Measurements from ENCODE around the gene DNM2.

The DNM2 gene

DNA sequence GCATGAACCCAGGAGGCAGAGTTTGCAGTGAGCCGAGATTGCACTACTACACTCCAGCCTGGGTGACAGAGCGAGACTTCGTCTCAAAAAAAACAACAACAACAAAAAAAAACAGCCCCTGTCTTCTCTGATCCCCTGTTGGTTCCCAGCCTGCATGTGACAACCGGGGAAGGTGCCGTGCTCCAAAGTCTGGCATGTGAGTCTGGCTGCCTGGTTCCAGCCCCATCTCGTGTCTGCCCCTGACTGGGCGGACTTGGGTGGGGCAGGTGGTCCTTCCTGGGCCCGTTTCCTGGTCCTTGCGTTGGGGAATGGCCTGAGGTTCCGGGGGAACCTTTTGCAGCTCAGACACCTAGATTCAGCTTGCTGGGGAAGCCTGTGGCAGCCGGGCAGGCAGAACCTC is 50.5 kb downstream of the DNM2 start:
- POLR2A ChIA-PET: interaction anchor here (2.0 kb wide), 1 partner anchor 50 kb away, joined by 6 read pairs; no protein-coding TSS in a partner anchor
- CTCF ChIA-PET: no interaction called here
- TF ChIP-seq TARDBP (IDR thresholded peaks at IDR 0.05) (no peak), FOXM1 (IDR thresholded peaks at IDR 0.05; ENCODE audit: borderline replicate concordance) (no peak), SUZ12 (IDR thresholded peaks at IDR 0.05) (no peak), FOXA1 (IDR thresholded peaks at IDR 0.05) (no peak), FOXK2 (IDR thresholded peaks at IDR 0.05) (no peak), SP1 (IDR thresholded peaks at IDR 0.05) (no peak), ELF4 (IDR thresholded peaks at IDR 0.05) (no peak), ARNT (IDR thresholded peaks at IDR 0.05) (no peak), BHLHE40 (IDR thresholded peaks at IDR 0.05; ENCODE audit: borderline replicate concordance) (no peak), L3MBTL2 (conservative IDR thresholded peaks at IDR 0.05) (no peak), NFRKB (IDR thresholded peaks at IDR 0.05) (no peak), HDGF (IDR thresholded peaks at IDR 0.05; ENCODE audit: borderline replicate concordance) (no peak), LEF1 (IDR thresholded peaks at IDR 0.05; ENCODE audit: borderline replicate concordance) (no peak)
- TF ChIP-seq, protein P1, sequence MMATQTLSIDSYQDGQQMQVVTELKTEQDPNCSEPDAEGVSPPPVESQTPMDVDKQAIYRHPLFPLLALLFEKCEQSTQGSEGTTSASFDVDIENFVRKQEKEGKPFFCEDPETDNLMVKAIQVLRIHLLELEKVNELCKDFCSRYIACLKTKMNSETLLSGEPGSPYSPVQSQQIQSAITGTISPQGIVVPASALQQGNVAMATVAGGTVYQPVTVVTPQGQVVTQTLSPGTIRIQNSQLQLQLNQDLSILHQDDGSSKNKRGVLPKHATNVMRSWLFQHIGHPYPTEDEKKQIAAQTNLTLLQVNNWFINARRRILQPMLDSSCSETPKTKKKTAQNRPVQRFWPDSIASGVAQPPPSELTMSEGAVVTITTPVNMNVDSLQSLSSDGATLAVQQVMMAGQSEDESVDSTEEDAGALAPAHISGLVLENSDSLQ (IDR thresholded peaks at IDR 0.05): no peak
- DNase-seq (ENCODE audit: extremely low spot score): no peak

- no peak for TF ChIP-seq CTBP1 (IDR thresholded peaks at IDR 0.05; ENCODE audit: borderline replicate concordance)
- TF ChIP-seq, protein P1 (IDR thresholded peaks at IDR 0.05): no peak
- TF ChIP-seq ELF4 (IDR thresholded peaks at IDR 0.05): no peak
- TF ChIP-seq FOXM1 (IDR thresholded peaks at IDR 0.05; ENCODE audit: borderline replicate concordance): no peak
- TF ChIP-seq NFRKB (IDR thresholded peaks at IDR 0.05): no peak
- no peak for TF ChIP-seq ARNT (IDR thresholded peaks at IDR 0.05)
- no peak for TF ChIP-seq TARDBP (IDR thresholded peaks at IDR 0.05)
- no peak for TF ChIP-seq ZNF384 (IDR thresholded peaks at IDR 0.05)
- no peak for TF ChIP-seq SP1 (IDR thresholded peaks at IDR 0.05)
- no peak for TF ChIP-seq SUZ12 (IDR thresholded peaks at IDR 0.05)
- TF ChIP-seq BHLHE40 (IDR thresholded peaks at IDR 0.05; ENCODE audit: borderline replicate concordance): no peak
- TF ChIP-seq FOXA1 (IDR thresholded peaks at IDR 0.05): no peak
- TF ChIP-seq L3MBTL2 (conservative IDR thresholded peaks at IDR 0.05): no peak
- no peak for TF ChIP-seq HDGF (IDR thresholded peaks at IDR 0.05; ENCODE audit: borderline replicate concordance)
- no peak for TF ChIP-seq LEF1 (IDR thresholded peaks at IDR 0.05; ENCODE audit: borderline replicate concordance)
- TF ChIP-seq FOXK2 (IDR thresholded peaks at IDR 0.05): no peak
- DNase-seq (ENCODE audit: extremely low spot score): no peak
- POLR2A ChIA-PET: interaction anchor here (2.0 to 2.4 kb wide), 2 partner anchors 50 to 52 kb away, joined by 6 to 10 read pairs; partner anchors contain the start of gene DNM2
- CTCF ChIA-PET: interaction anchor here (1.0 kb wide), 1 partner anchor 10 kb away, joined by 6 read pairs; no protein-coding TSS in a partner anchor
These were observed 51.1 kb downstream of the DNM2 start for GRCh38 chr19:10768936-10769335.

DNA sequence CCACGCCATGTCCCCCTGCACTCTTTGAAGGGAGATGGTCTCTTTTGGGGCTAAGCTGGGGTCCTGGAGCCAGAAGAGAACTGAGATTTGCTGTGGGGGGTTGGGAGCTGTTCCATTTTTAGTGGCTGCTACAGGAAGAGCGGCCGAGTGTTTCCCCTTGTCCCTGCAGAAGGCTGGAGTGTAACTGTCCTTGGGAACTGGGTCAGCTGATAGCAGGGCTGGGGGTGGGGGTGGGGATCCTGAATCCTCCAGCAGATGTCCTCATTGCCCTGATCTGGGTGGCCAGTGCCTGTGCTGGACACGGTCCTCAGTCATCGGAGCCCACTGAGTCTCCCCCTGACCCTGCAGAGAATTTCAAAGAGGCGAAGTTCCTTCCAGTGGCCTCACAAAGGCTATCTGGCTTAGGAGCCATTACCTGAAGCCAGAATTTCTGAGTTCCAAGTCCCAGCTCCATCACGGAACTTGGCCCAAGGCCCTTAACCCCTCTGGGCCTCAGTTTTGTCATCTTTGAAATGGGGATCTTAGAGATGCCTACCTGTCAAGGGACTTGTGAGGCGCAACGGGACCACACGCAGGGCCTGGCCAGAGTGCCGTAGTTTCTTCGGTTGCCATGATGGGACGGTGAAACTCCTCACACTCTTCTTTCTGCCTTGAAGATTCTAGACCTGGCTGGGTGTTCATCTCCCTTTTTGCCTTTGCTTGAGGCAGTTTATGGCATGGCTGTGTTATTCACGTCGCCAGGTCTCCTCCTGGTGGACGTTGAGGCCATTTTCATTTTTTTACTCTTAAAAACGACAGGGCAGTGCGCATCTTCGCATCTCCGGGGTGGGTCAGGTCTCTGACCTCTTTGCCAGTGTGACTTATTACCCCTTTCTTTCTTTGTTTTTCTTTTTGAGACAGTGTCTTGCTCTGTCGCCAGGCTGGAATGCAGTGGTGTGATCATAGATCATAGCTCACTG is 51.9 kb downstream of the DNM2 start:
- ChIA-PET POLR2A (interaction anchor here (2.0 to 2.4 kb wide), 2 partner anchors 51 to 52 kb away, joined by 6 to 10 read pairs; partner anchors contain the start of gene DNM2), CTCF (interaction anchor here (0.6 to 1.1 kb wide), 3 partner anchors 9 to 1794 kb away, joined by 3 to 6 read pairs (median 4); partner anchors contain the start of gene DNM2)
- no peak for DNase-seq (ENCODE audit: extremely low spot score)
- no peak for TF ChIP-seq FOXA1 (IDR thresholded peaks at IDR 0.05)
- TF ChIP-seq, protein P1 (IDR thresholded peaks at IDR 0.05): no peak
- TF ChIP-seq TARDBP (IDR thresholded peaks at IDR 0.05): no peak
- TF ChIP-seq SP1 (IDR thresholded peaks at IDR 0.05): no peak
- no peak for TF ChIP-seq LEF1 (IDR thresholded peaks at IDR 0.05; ENCODE audit: borderline replicate concordance)
- TF ChIP-seq L3MBTL2 (conservative IDR thresholded peaks at IDR 0.05): no peak
- no peak for TF ChIP-seq ZNF384 (IDR thresholded peaks at IDR 0.05)
- TF ChIP-seq BHLHE40 (IDR thresholded peaks at IDR 0.05; ENCODE audit: borderline replicate concordance): no peak
- TF ChIP-seq FOXM1 (IDR thresholded peaks at IDR 0.05; ENCODE audit: borderline replicate concordance): no peak
- TF ChIP-seq NFRKB (IDR thresholded peaks at IDR 0.05): no peak
- TF ChIP-seq SUZ12 (IDR thresholded peaks at IDR 0.05): no peak
- no peak for TF ChIP-seq FOXK2 (IDR thresholded peaks at IDR 0.05)
- no peak for TF ChIP-seq HDGF (IDR thresholded peaks at IDR 0.05; ENCODE audit: borderline replicate concordance)
- no peak for TF ChIP-seq CTBP1 (IDR thresholded peaks at IDR 0.05; ENCODE audit: borderline replicate concordance)
- no peak for TF ChIP-seq ELF4 (IDR thresholded peaks at IDR 0.05)
- TF ChIP-seq ARNT (IDR thresholded peaks at IDR 0.05): no peak

GRCh38 chr19:10773969-10774368 is 56.1 kb downstream of the DNM2 start:
- POLR2A ChIA-PET: no interaction called here
- no peak for TF ChIP-seq CTBP1 (IDR thresholded peaks at IDR 0.05; ENCODE audit: borderline replicate concordance)
- no peak for TF ChIP-seq ZNF384 (IDR thresholded peaks at IDR 0.05)
- TF ChIP-seq BHLHE40 (IDR thresholded peaks at IDR 0.05; ENCODE audit: borderline replicate concordance): no peak
- TF ChIP-seq NFRKB (IDR thresholded peaks at IDR 0.05): no peak
- no peak for TF ChIP-seq HDGF (IDR thresholded peaks at IDR 0.05; ENCODE audit: borderline replicate concordance)
- TF ChIP-seq FOXK2 (IDR thresholded peaks at IDR 0.05): no peak
- no peak for TF ChIP-seq FOXA1 (IDR thresholded peaks at IDR 0.05)
- TF ChIP-seq SP1 (IDR thresholded peaks at IDR 0.05): no peak
- no peak for TF ChIP-seq SUZ12 (IDR thresholded peaks at IDR 0.05)
- no peak for TF ChIP-seq ARNT (IDR thresholded peaks at IDR 0.05)
- no peak for TF ChIP-seq LEF1 (IDR thresholded peaks at IDR 0.05; ENCODE audit: borderline replicate concordance)
- TF ChIP-seq ELF4 (IDR thresholded peaks at IDR 0.05): no peak
- TF ChIP-seq, protein P1 (IDR thresholded peaks at IDR 0.05): no peak
- no peak for TF ChIP-seq TARDBP (IDR thresholded peaks at IDR 0.05)
- no peak for TF ChIP-seq FOXM1 (IDR thresholded peaks at IDR 0.05; ENCODE audit: borderline replicate concordance)
- no peak for TF ChIP-seq L3MBTL2 (conservative IDR thresholded peaks at IDR 0.05)
- DNase-seq (ENCODE audit: extremely low spot score): no peak
- CTCF ChIA-PET: no interaction called here

All from HEK293T (cell line).